ENCODE results near the gene RBCK1. TPM values are rescaled to one million over a fixed set of nuclear protein-coding genes. Genes with fewer than 3 reads are reported as not detected.

The RBCK1 gene
- total RNA-seq, 2 donors from 2014 or later, result 81.9 to 84.0 TPM

GRCh38 chr20:400454-401275 is 7.4 kb upstream of the RBCK1 start:
- peak; percentile 28 for ATAC-seq (replicated peaks)
- Mint-ChIP-seq H3K4me1 (peaks cover 5% of the 10 kb centered on the region), H3K27ac (no peak overlapping the region), H3K27me3 (no peaks in the 10 kb centered on the region), H3K9me3 (no peaks in the 10 kb centered on the region), H3K4me3 (no peak overlapping the region), H3K36me3 (ENCODE audit: low read depth) (peaks cover 18% of the 10 kb centered on the region)

GRCh38 chr20:401682-402495 is 6.2 kb upstream of the RBCK1 start:
- Mint-ChIP-seq H3K27me3 (no peaks in the 10 kb centered on the region), H3K27ac (peak overlapping the region; percentile 50)
- ATAC-seq (replicated peaks), result peak; percentile 29

GRCh38 chr20:402496-402885 is 5.6 kb upstream of the RBCK1 start:
- peaks cover 14% of the 10 kb centered on the region for H3K4me1 Mint-ChIP-seq
- no peak for ATAC-seq (replicated peaks)
- H3K9me3 Mint-ChIP-seq, result no peaks in the 10 kb centered on the region
- H3K4me3 Mint-ChIP-seq, result no peak overlapping the region
- peak overlapping the region; percentile 52 for H3K27ac Mint-ChIP-seq
- no peaks in the 10 kb centered on the region for H3K27me3 Mint-ChIP-seq
- peaks cover 11% of the 10 kb centered on the region for H3K36me3 Mint-ChIP-seq (ENCODE audit: low read depth)

More at GRCh38 chr20:401682-402495, 6.2 kb upstream of the RBCK1 start:
- no peak overlapping the region for H3K4me3 Mint-ChIP-seq
- H3K9me3 Mint-ChIP-seq, result no peaks in the 10 kb centered on the region
- peaks cover 8% of the 10 kb centered on the region for H3K4me1 Mint-ChIP-seq
- peaks cover 11% of the 10 kb centered on the region for H3K36me3 Mint-ChIP-seq (ENCODE audit: low read depth)

- no peak for ATAC-seq (replicated peaks)
- Mint-ChIP-seq H3K27ac (peak overlapping the region; percentile 52), H3K27me3 (no peaks in the 10 kb centered on the region), H3K36me3 (ENCODE audit: low read depth) (peaks cover 7% of the 10 kb centered on the region), H3K4me3 (no peak overlapping the region), H3K9me3 (no peaks in the 10 kb centered on the region), H3K4me1 (peaks cover 14% of the 10 kb centered on the region)
Observed at GRCh38 chr20:402898-403581, 5.1 kb upstream of the RBCK1 start.

- no peaks in the 10 kb centered on the region for H3K9me3 Mint-ChIP-seq
Observed at GRCh38 chr20:403582-403957, 4.5 kb upstream of the RBCK1 start.

GRCh38 chr20:404088-404487 is 4.0 kb upstream of the RBCK1 start:
- peaks cover 15% of the 10 kb centered on the region for H3K4me1 Mint-ChIP-seq
- no peaks in the 10 kb centered on the region for H3K9me3 Mint-ChIP-seq
- H3K4me3 Mint-ChIP-seq, result no peak overlapping the region
- peaks cover 13% of the 10 kb centered on the region for H3K36me3 Mint-ChIP-seq (ENCODE audit: low read depth)
- H3K27me3 Mint-ChIP-seq, result no peaks in the 10 kb centered on the region
- ATAC-seq (replicated peaks), result no peak
- no peak overlapping the region for H3K27ac Mint-ChIP-seq

More at GRCh38 chr20:403582-403957, 4.5 kb upstream of the RBCK1 start:
- peaks cover 14% of the 10 kb centered on the region for H3K4me1 Mint-ChIP-seq
- H3K27ac Mint-ChIP-seq, result no peak overlapping the region
- H3K36me3 Mint-ChIP-seq (ENCODE audit: low read depth), result peaks cover 8% of the 10 kb centered on the region
- ATAC-seq (replicated peaks), result no peak
- H3K27me3 Mint-ChIP-seq, result no peaks in the 10 kb centered on the region
- H3K4me3 Mint-ChIP-seq, result no peak overlapping the region

- no peaks in the 10 kb centered on the region for H3K9me3 Mint-ChIP-seq
- peak overlapping the region; percentile 95 for H3K4me3 Mint-ChIP-seq
- peaks cover 37% of the 10 kb centered on the region for H3K36me3 Mint-ChIP-seq (ENCODE audit: low read depth)
- H3K4me1 Mint-ChIP-seq, result peaks cover 35% of the 10 kb centered on the region
- no peak for ATAC-seq (replicated peaks)
- peak overlapping the region; percentile 87 for H3K27ac Mint-ChIP-seq
- H3K27me3 Mint-ChIP-seq, result no peaks in the 10 kb centered on the region
Observed at GRCh38 chr20:406200-407132, 1.6 kb upstream of the RBCK1 start.

GRCh38 chr20:407133-407952 is 756 bp upstream of the RBCK1 start:
- Mint-ChIP-seq H3K4me1 (peaks cover 31% of the 10 kb centered on the region), H3K27me3 (no peaks in the 10 kb centered on the region)
- ATAC-seq (replicated peaks), result peak; percentile 82

GRCh38 chr20:408843-409696 is 971 bp downstream of the RBCK1 start:
- peaks cover 43% of the 10 kb centered on the region for H3K4me1 Mint-ChIP-seq
- H3K36me3 Mint-ChIP-seq (ENCODE audit: low read depth), result peaks cover 63% of the 10 kb centered on the region
- no peaks in the 10 kb centered on the region for H3K9me3 Mint-ChIP-seq
- peak overlapping the region; percentile 95 for H3K4me3 Mint-ChIP-seq
- peak overlapping the region; percentile 94 for H3K27ac Mint-ChIP-seq
- H3K27me3 Mint-ChIP-seq, result no peaks in the 10 kb centered on the region
- peak; percentile 6 for ATAC-seq (replicated peaks)

More at GRCh38 chr20:407133-407952, 756 bp upstream of the RBCK1 start:
- H3K36me3 Mint-ChIP-seq (ENCODE audit: low read depth), result peaks cover 46% of the 10 kb centered on the region
- no peaks in the 10 kb centered on the region for H3K9me3 Mint-ChIP-seq
- H3K27ac Mint-ChIP-seq, result peak overlapping the region; percentile 87
- peak overlapping the region; percentile 95 for H3K4me3 Mint-ChIP-seq

GRCh38 chr20:409697-410559 is 1.8 kb downstream of the RBCK1 start:
- H3K36me3 Mint-ChIP-seq (ENCODE audit: low read depth), result peaks cover 66% of the 10 kb centered on the region
- no peaks in the 10 kb centered on the region for H3K9me3 Mint-ChIP-seq
- peaks cover 43% of the 10 kb centered on the region for H3K4me1 Mint-ChIP-seq
- no peaks in the 10 kb centered on the region for H3K27me3 Mint-ChIP-seq
- ATAC-seq (replicated peaks), result no peak
- peak overlapping the region; percentile 94 for H3K27ac Mint-ChIP-seq
- peak overlapping the region; percentile 95 for H3K4me3 Mint-ChIP-seq

- Mint-ChIP-seq H3K27me3 (no peaks in the 10 kb centered on the region), H3K4me3 (no peak overlapping the region), H3K9me3 (no peaks in the 10 kb centered on the region), H3K36me3 (ENCODE audit: low read depth) (peaks cover 85% of the 10 kb centered on the region), H3K4me1 (peaks cover 37% of the 10 kb centered on the region), H3K27ac (no peak overlapping the region)
- ATAC-seq (replicated peaks), result no peak
Observed at GRCh38 chr20:412081-412480, 4.0 kb downstream of the RBCK1 start.
